IMR-90 (cell line): ENCODE results near the gene ZNF618. TPM values are rescaled to one million over a fixed set of nuclear protein-coding genes. Genes with fewer than 3 reads are reported as not detected.

ENCODE experiments used
- ATAC-seq: fragments of 200-7000 bp; cut with Tn5 transposase; 2 replicates; pipeline ENCODE4 v1.9.1; 2020; ENCODE audit warnings: low read depth, mild to moderate bottlenecking, moderate library complexity
- BruUV-seq: library from RNA; stranded (reverse); fragments of 400-500 nt; replicated peaks from 2 replicates; lab custom pipeline; 2021; lab: Mats Ljungman, UMichigan
- CTCF ChIA-PET: fragments of 300-600 bp; formaldehyde crosslinking; extraction: SDS; loops from one replicate; lab custom pipeline; 2021; ENCODE audit warnings: antibody characterized with exemption; lab: Yijun Ruan, JAX
- POLR2A ChIA-PET: fragments of 300-600 bp; sonication (Branson Sonifier 250); formaldehyde crosslinking; loops from one replicate; lab custom pipeline; 2022; ENCODE audit warnings: antibody characterized with exemption; ENCODE audit not compliant: unreplicated experiment; lab: Charles Lee
- DNase-seq: peaks from one replicate; pipeline ENCODE4 v3.0.0; 2013
- H2AFZ ChIP-seq: replicated peaks from 2 replicates; pipeline ENCODE3; 2013; ENCODE audit warnings: low read length, mild to moderate bottlenecking; ENCODE audit not compliant: poor library complexity
- H2AK5ac ChIP-seq: 2 replicates; pipeline ENCODE4 v1.6.1; 2013; ENCODE audit warnings: low read depth, low read length, inconsistent platforms
- H2AK9ac ChIP-seq: replicated peaks from 2 replicates; pipeline ENCODE3; 2013; ENCODE audit warnings: mild to moderate bottlenecking, low read depth, low read length, moderate library complexity; ENCODE audit not compliant: poor library complexity
- H2BK120ac ChIP-seq: 2 replicates; pipeline ENCODE4 v1.6.1; 2013; ENCODE audit warnings: low read depth, low read length, inconsistent platforms
- H2BK15ac ChIP-seq: 3 replicates; pipeline ENCODE4 v1.6.1; 2013; ENCODE audit warnings: low read depth, low read length, inconsistent platforms
- H2BK20ac ChIP-seq: 2 replicates; pipeline ENCODE4 v1.6.1; 2013; ENCODE audit warnings: low read depth, mild to moderate bottlenecking, inconsistent platforms, low read length, moderate library complexity
- H2BK5ac ChIP-seq: 2 replicates; pipeline ENCODE4 v1.6.1; 2013; ENCODE audit warnings: mild to moderate bottlenecking, low read depth, low read length, inconsistent platforms; ENCODE audit not compliant: poor library complexity, severe bottlenecking
- H3K14ac ChIP-seq: replicated peaks from 2 replicates; pipeline ENCODE4 v1.6.1; 2013; ENCODE audit warnings: low read depth, low read length, inconsistent platforms
- H3K18ac ChIP-seq: 2 replicates; pipeline ENCODE4 v1.6.1; 2013; ENCODE audit warnings: low read depth, low read length, control low read depth
- H3K23ac ChIP-seq: 2 replicates; pipeline ENCODE4 v1.6.1; 2013; ENCODE audit warnings: low read depth, low read length, inconsistent platforms
- H3K27ac ChIP-seq: 2 replicates; pipeline ENCODE4 v1.5.1; 2013; ENCODE audit warnings: mild to moderate bottlenecking, control low read depth, low read length; ENCODE audit not compliant: insufficient read depth
- H3K27me3 ChIP-seq: 2 replicates; pipeline ENCODE4 v1.6.1; 2013; ENCODE audit warnings: low read length; ENCODE audit not compliant: control insufficient read depth, insufficient read depth
- H3K36me3 ChIP-seq: 2 replicates; pipeline ENCODE4 v1.6.1; 2013; ENCODE audit warnings: low read length, mixed read lengths; ENCODE audit not compliant: control insufficient read depth, insufficient read depth
- H3K4ac ChIP-seq: 2 replicates; pipeline ENCODE4 v1.6.1; 2013; ENCODE audit warnings: low read depth, low read length, inconsistent platforms
- H3K4me1 ChIP-seq: 2 replicates; pipeline ENCODE4 v1.6.1; 2013; ENCODE audit warnings: low read length, mixed read lengths; ENCODE audit not compliant: control insufficient read depth, insufficient read depth
- H3K4me2 ChIP-seq: 2 replicates; pipeline ENCODE4 v1.6.1; 2013; ENCODE audit warnings: low read depth, mild to moderate bottlenecking, control low read depth, low read length, moderate library complexity
- H3K4me3 ChIP-seq: 2 replicates; pipeline ENCODE4 v1.5.1; 2013; ENCODE audit warnings: low read depth, mild to moderate bottlenecking, control low read depth, low read length, moderate library complexity; ENCODE audit not compliant: insufficient read depth
- H3K56ac ChIP-seq: 2 replicates; pipeline ENCODE4 v1.6.1; 2013; ENCODE audit warnings: low read length, inconsistent platforms; ENCODE audit not compliant: insufficient read depth; ENCODE audit errors: extremely low read depth
- H3K79me1 ChIP-seq, 2 experiments: 2 replicates each; pipeline ENCODE4 v1.6.1; 2013; ENCODE audit warnings: low read length in 2 of 2, inconsistent platforms in 1 of 2, low read depth in 1 of 2
- H3K9ac ChIP-seq: 2 replicates; pipeline ENCODE4 v1.6.1; 2013; ENCODE audit warnings: low read depth, low read length, control low read depth
- H3K9me1 ChIP-seq: 2 replicates; pipeline ENCODE4 v1.6.1; 2013; ENCODE audit warnings: low read length, inconsistent platforms; ENCODE audit not compliant: insufficient read depth
- H3K9me3 ChIP-seq: 2 replicates; pipeline ENCODE4 v1.6.1; 2013; ENCODE audit warnings: low read length; ENCODE audit not compliant: control insufficient read depth, insufficient read depth
- H4K20me1 ChIP-seq: 2 replicates; pipeline ENCODE4 v1.6.1; 2013; ENCODE audit warnings: low read length, inconsistent platforms; ENCODE audit not compliant: insufficient read depth
- H4K5ac ChIP-seq: 2 replicates; pipeline ENCODE4 v1.6.1; 2013; ENCODE audit warnings: mild to moderate bottlenecking, low read depth, low read length, control low read depth
- H4K8ac ChIP-seq, 2 experiments: 2 replicates each; pipeline ENCODE4 v1.6.1; 2013; ENCODE audit warnings: low read depth in 2 of 2, low read length in 2 of 2, control low read depth in 1 of 2, inconsistent platforms in 1 of 2
- H4K91ac ChIP-seq: 2 replicates; pipeline ENCODE4 v1.6.1; 2013; ENCODE audit warnings: low read depth, low read length, inconsistent platforms; ENCODE audit not compliant: insufficient read depth
- CEBPB ChIP-seq: IDR thresholded peaks from 2 replicates; pipeline ENCODE4 v1.6.1; 2012; ENCODE audit warnings: low read depth, low read length, improper control_type of control experiment
- CHD1 ChIP-seq: IDR thresholded peaks from 2 replicates; pipeline ENCODE4 v1.6.1; 2012; ENCODE audit warnings: low read depth, low read length, improper control_type of control experiment
- CTCF ChIP-seq: conservative IDR thresholded peaks from 2 replicates; pipeline ENCODE4 v1.5.1; 2012; ENCODE audit warnings: mild to moderate bottlenecking, low read depth, low read length, improper control_type of control experiment
- MAFK ChIP-seq: IDR thresholded peaks from 2 replicates; pipeline ENCODE4 v1.6.1; 2012; ENCODE audit warnings: low read depth, low read length, improper control_type of control experiment
- MAZ ChIP-seq: IDR thresholded peaks from 2 replicates; pipeline ENCODE4 v1.6.1; 2012; ENCODE audit warnings: low read depth, mild to moderate bottlenecking, low read length, improper control_type of control experiment, moderate library complexity, borderline replicate concordance
- RAD21 ChIP-seq: IDR thresholded peaks from 2 replicates; pipeline ENCODE4 v1.6.1; 2012; ENCODE audit warnings: low read length, improper control_type of control experiment
- SMC3 ChIP-seq: fragments of 150-350 bp; IDR thresholded peaks from 2 replicates; pipeline ENCODE4 v1.6.1; 2016; ENCODE audit warnings: low read depth, mild to moderate bottlenecking, antibody characterized with exemption, low read length, moderate library complexity
- WGBS, 2 experiments: methylation state at CpG; one replicate each; pipeline versions ENCODE4 v1.1.5 to v1.1.7; 2013; ENCODE audit warnings: missing lambda C conversion rate in 2 of 2; ENCODE audit not compliant: insufficient read length in 1 of 2; ENCODE audit errors: extremely low coverage in 2 of 2; 5-methylcytosine and 5-hydroxymethylcytosine counted together
- dilution Hi-C: fragments of 300-500 bp; cut with HindIII; formaldehyde crosslinking; loops from one replicate; pipeline ENCODE4 v1.14.3; 2018; ENCODE audit warnings: low sequenced_read_pairs; ENCODE audit not compliant: unreplicated experiment
- in situ Hi-C: fragments of 300-500 bp; cut with MboI; formaldehyde crosslinking; loops from 3 replicates; pipeline ENCODE4 v1.14.3; 2019; ENCODE audit warnings: low sequenced_read_pairs, inconsistent platforms, mixed read lengths
- intact Hi-C: fragments of 100-400 bp; cut with micrococcal nuclease; formaldehyde crosslinking; loops from 2 replicates; pipeline ENCODE4 v1.10.0; 2022
- polyA plus RNA-seq, 3 experiments: library from polyadenylated mRNA; depleted of rRNA; stranded (reverse); fragments of >200 nt; gene quantifications; 2 replicates each; pipeline ENCODE4 v1.2.3, GENCODE V29; 2012; ENCODE audit warnings: low replicate concordance in 1 of 3
- total RNA-seq: library from RNA; depleted of rRNA; stranded (reverse); fragments of >200 nt; gene quantifications from 2 replicates; pipeline ENCODE4 v1.2.3, GENCODE V29; 2012
- TF ChIP-seq, protein P1 (sequence below): fragments of 150-350 bp; IDR thresholded peaks from 2 replicates; pipeline ENCODE4 v1.6.1; 2016; ENCODE audit warnings: low read depth, mild to moderate bottlenecking, low read length, moderate library complexity, borderline replicate concordance

The ZNF618 gene
- total and polyA plus RNA-seq, 2 of the 4 experiments (the other 2 are of a cell fraction): 8.2 to 9.4 TPM

- ATAC-seq: peak; percentile 38; the same call in 1 of the 2 replicates
These were observed 122.6 kb downstream of the ZNF618 start for GRCh38 chr9:113998525-113999255.

More at GRCh38 chr9:113998525-113999255, 122.6 kb downstream of the ZNF618 start:
- CTCF ChIA-PET: no interaction called here
- Histone ChIP-seq H3K36me3 (peaks cover 31% of the 10 kb centered on the region; the same call in 1 of the 2 replicates), H3K79me1 (peaks cover 0 to 55% of the 10 kb centered on the region in 2 experiments; a peak in 2 of 4 replicates), H2AK5ac (no peak overlapping the region), H3K18ac (no peak overlapping the region), H4K8ac (no peak overlapping the region), H2BK120ac (no peak overlapping the region), H3K9ac (no peak overlapping the region), H3K56ac (no peak overlapping the region), H2BK20ac (no peak overlapping the region), H2AK9ac (no peak overlapping the region), H2BK5ac (no peak overlapping the region), H3K14ac (no peak overlapping the region), H2BK15ac (no peak overlapping the region), H3K4me1 (peaks cover 3% of the 10 kb centered on the region; the same call in 1 of the 2 replicates), H3K23ac (no peak overlapping the region), H3K27me3 (no peaks in the 10 kb centered on the region), H4K20me1 (peaks cover 11% of the 10 kb centered on the region; the same call in 1 of the 2 replicates), H3K9me3 (no peaks in the 10 kb centered on the region), H3K4ac (no peak overlapping the region), H3K27ac (no peak overlapping the region), H4K5ac (no peak overlapping the region), H3K9me1 (peaks cover 9% of the 10 kb centered on the region), H2AFZ (no peak overlapping the region), H3K4me3 (no peak overlapping the region), H4K91ac (no peak overlapping the region), H3K4me2 (no peak overlapping the region)
- in situ Hi-C loops (no loop called here), dilution Hi-C loops (no loop called here), intact Hi-C loops (no loop called here)
- BruUV-seq: no TSS peak
- WGBS, 2 experiments: 90% methylated on average over 7 of the region's 16 CpGs; no CpG with 5 or more reads in 1 of the 2 experiments
- POLR2A ChIA-PET: no interaction called here
- DNase-seq: peak; percentile 12
- peak; percentile 51 for TF ChIP-seq SMC3
- peak; percentile 40 for TF ChIP-seq CTCF
- TF ChIP-seq CHD1: no peak
- TF ChIP-seq MAZ: no peak
- TF ChIP-seq MAFK: no peak
- no peak for TF ChIP-seq CEBPB
- TF ChIP-seq, protein P1, sequence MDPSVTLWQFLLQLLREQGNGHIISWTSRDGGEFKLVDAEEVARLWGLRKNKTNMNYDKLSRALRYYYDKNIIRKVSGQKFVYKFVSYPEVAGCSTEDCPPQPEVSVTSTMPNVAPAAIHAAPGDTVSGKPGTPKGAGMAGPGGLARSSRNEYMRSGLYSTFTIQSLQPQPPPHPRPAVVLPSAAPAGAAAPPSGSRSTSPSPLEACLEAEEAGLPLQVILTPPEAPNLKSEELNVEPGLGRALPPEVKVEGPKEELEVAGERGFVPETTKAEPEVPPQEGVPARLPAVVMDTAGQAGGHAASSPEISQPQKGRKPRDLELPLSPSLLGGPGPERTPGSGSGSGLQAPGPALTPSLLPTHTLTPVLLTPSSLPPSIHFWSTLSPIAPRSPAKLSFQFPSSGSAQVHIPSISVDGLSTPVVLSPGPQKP: no peak
- TF ChIP-seq RAD21: peak; percentile 54
